HCT116 (cell line): Measurements from ENCODE around the gene RNF214. TPM values are rescaled to one million over a fixed set of nuclear protein-coding genes. Genes with fewer than 3 reads are reported as not detected.

Experiments
- ATAC-seq: fragments of 200-7000 bp; cut with Tn5 transposase; 2 replicates; pipeline ENCODE4 v1.9.1; 2020; ENCODE audit warnings: mild to moderate bottlenecking, moderate library complexity
- BruUV-seq: library from RNA; stranded (reverse); fragments of 400-500 nt; replicated peaks from 2 replicates; lab custom pipeline; 2021; lab: Mats Ljungman, UMichigan
- CTCF ChIA-PET: fragments of 300-600 bp; sonication (Branson Sonifier 250); formaldehyde crosslinking; loops from one replicate; lab custom pipeline; 2021; ENCODE audit warnings: antibody characterized with exemption; lab: Charles Lee
- POLR2A ChIA-PET: fragments of 300-600, 350-600 bp; sonication (Branson Sonifier 250); formaldehyde crosslinking; loops from one replicate; lab custom pipeline; 2021; ENCODE audit warnings: antibody characterized with exemption; lab: Charles Lee
- RAD21 ChIA-PET, 2 experiments: fragments of 300-600 bp; sonication (Branson Sonifier 250); formaldehyde crosslinking; loops; one replicate each; lab custom pipeline; 2023; ENCODE audit warnings: low total read pairs in 2 of 2; ENCODE audit not compliant: uncharacterized antibody in 2 of 2, unreplicated experiment in 2 of 2, low non-redundant PET in 1 of 2; lab: Charles Lee
- DNase-seq: peaks from one replicate; pipeline ENCODE4 v3.0.0-alpha.2; 2010; ENCODE audit warnings: low read depth, low spot score
- H2AFZ ChIP-seq: fragments of 200-600 bp; shearing (Covaris generic), sonication (generic); 2 replicates; pipeline ENCODE4 v1.6.1; 2017; ENCODE audit warnings: low read depth, mixed run types, mixed read lengths, antibody characterized with exemption, low read length; ENCODE audit not compliant: poor library complexity, severe bottlenecking
- H3K27ac ChIP-seq: 2 replicates; pipeline ENCODE4 v1.5.1; 2012; ENCODE audit warnings: low read depth, low read length
- H3K27me3 ChIP-seq: fragments of 200-600 bp; sonication (generic); 2 replicates; pipeline ENCODE4 v1.6.1; 2016; ENCODE audit warnings: mixed run types, low read length, mixed read lengths; ENCODE audit not compliant: insufficient read depth
- H3K36me3 ChIP-seq, 2 experiments: fragments of 200-500 bp in 1 of 2; fragments of 200-600 bp in 1 of 2; sonication (Bioruptor generic) in 1 of 2; sonication (generic) in 1 of 2; 2 replicates each; pipeline versions ENCODE4 v1.5.1 to v1.6.1; 2014 to 2016; ENCODE audit warnings: low read length in 2 of 2, inconsistent platforms in 1 of 2, mixed read lengths in 1 of 2, mixed run types in 1 of 2; ENCODE audit not compliant: insufficient read depth in 2 of 2, control insufficient read depth in 1 of 2
- H3K4me1 ChIP-seq, 2 experiments: fragments of 200-600 bp in 1 of 2; sonication (generic) in 1 of 2; 2 replicates each; pipeline versions ENCODE4 v1.5.1 to v1.6.1; 2012 to 2017; ENCODE audit warnings: low read length in 2 of 2, inconsistent platforms in 1 of 2, mild to moderate bottlenecking in 1 of 2, mixed read lengths in 1 of 2, mixed run types in 1 of 2, moderate library complexity in 1 of 2; ENCODE audit not compliant: insufficient read depth in 2 of 2, control insufficient read depth in 1 of 2
- H3K4me2 ChIP-seq: fragments of 200-600 bp; sonication (generic); 2 replicates; pipeline ENCODE4 v1.6.1; 2017; ENCODE audit warnings: mixed run types, low read length, mixed read lengths
- H3K4me3 ChIP-seq, 2 experiments: fragments of 200-600 bp in 1 of 2; sonication (generic) in 1 of 2; replicated peaks in 1 of 2; 2 replicates each; pipeline ENCODE4 v1.5.1; 2011 to 2016; ENCODE audit warnings: low read length in 2 of 2, control low read depth in 1 of 2, low read depth in 1 of 2, mild to moderate bottlenecking in 1 of 2, mixed read lengths in 1 of 2, mixed run types in 1 of 2
- H3K79me2 ChIP-seq: fragments of 200-600 bp; sonication (generic); 2 replicates; pipeline ENCODE4 v1.6.1; 2017; ENCODE audit warnings: mild to moderate bottlenecking, mixed run types, low read length, moderate library complexity, mixed read lengths; ENCODE audit not compliant: insufficient read depth
- H3K9ac ChIP-seq: fragments of 200-600 bp; sonication (generic); 2 replicates; pipeline ENCODE4 v1.6.1; 2016; ENCODE audit warnings: low read length, mixed read lengths
- H3K9me2 ChIP-seq: fragments of 200-600 bp; sonication (generic), shearing (Covaris generic); 2 replicates; pipeline ENCODE4 v1.6.1; 2017; ENCODE audit warnings: mixed run types, mild to moderate bottlenecking, moderate library complexity; ENCODE audit not compliant: insufficient read depth
- H3K9me3 ChIP-seq, 2 experiments: fragments of 200-500 bp in 1 of 2; fragments of 200-600 bp in 1 of 2; sonication (Bioruptor generic) in 1 of 2; sonication (generic) in 1 of 2; 2 replicates each; pipeline ENCODE4 v1.6.1; 2014 to 2017; ENCODE audit warnings: low read length in 2 of 2, mixed read lengths in 2 of 2, inconsistent platforms in 1 of 2, low read depth in 1 of 2, mild to moderate bottlenecking in 1 of 2, mixed run types in 1 of 2, moderate library complexity in 1 of 2; ENCODE audit not compliant: control insufficient read depth in 1 of 2, insufficient read depth in 1 of 2
- H4K20me1 ChIP-seq: fragments of 200-600 bp; sonication (generic), shearing (Covaris generic); 2 replicates; pipeline ENCODE4 v1.6.1; 2017; ENCODE audit warnings: mixed run types, mild to moderate bottlenecking, moderate library complexity; ENCODE audit not compliant: insufficient read depth
- EGR1 ChIP-seq: IDR thresholded peaks from 2 replicates; pipeline ENCODE4 v1.6.1; 2012; ENCODE audit warnings: low read depth
- EZH2 ChIP-seq: fragments of 200-600 bp; sonication (generic); IDR thresholded peaks from 2 replicates; pipeline ENCODE4 v1.6.1; 2017; ENCODE audit warnings: antibody characterized with exemption, mixed run types
- EZH2phosphoT487 ChIP-seq: fragments of 200-600 bp; IDR thresholded peaks from 2 replicates; pipeline ENCODE4 v1.6.1; 2018; ENCODE audit warnings: antibody characterized with exemption, borderline replicate concordance
- FOSL1 ChIP-seq: IDR thresholded peaks from 2 replicates; pipeline ENCODE4 v1.6.1; 2012; ENCODE audit warnings: low read depth
- POLR2A ChIP-seq: IDR thresholded peaks from 2 replicates; pipeline ENCODE4 v1.7.0; 2011; ENCODE audit warnings: borderline replicate concordance; ENCODE audit not compliant: insufficient read depth, insufficient read length; ENCODE audit errors: extremely low read depth
- POLR2AphosphoS5 ChIP-seq: IDR thresholded peaks from 2 replicates; pipeline ENCODE4 v1.6.1; 2011; ENCODE audit warnings: mild to moderate bottlenecking, low read depth, low read length, moderate library complexity
- RAD21 ChIP-seq: IDR thresholded peaks from 2 replicates; pipeline ENCODE4 v1.6.1; 2012; ENCODE audit warnings: low read depth, mild to moderate bottlenecking
- SIN3A ChIP-seq: IDR thresholded peaks from 2 replicates; pipeline ENCODE4 v1.6.1; 2012; ENCODE audit warnings: low read depth
- TCF7L2 ChIP-seq: IDR thresholded peaks from 2 replicates; pipeline ENCODE4 v1.7.0; 2011; ENCODE audit warnings: borderline replicate concordance, inconsistent platforms; ENCODE audit not compliant: insufficient read depth, insufficient read length; ENCODE audit errors: extremely low read depth
- ZFX ChIP-seq: fragments of 450-650 bp; IDR thresholded peaks from 2 replicates; pipeline ENCODE4 v1.6.1; 2017
- intact Hi-C: fragments of 100-400 bp; cut with micrococcal nuclease; formaldehyde crosslinking; loops from 2 replicates; pipeline ENCODE4 v1.10.0; 2022
- total RNA-seq: library from RNA; stranded (reverse); gene quantifications from one replicate; pipeline ENCODE4 v1.2.1, GENCODE V29; 2021; ENCODE audit not compliant: unreplicated experiment
- TF ChIP-seq, protein P1 (sequence below): IDR thresholded peaks from 2 replicates; pipeline ENCODE4 v1.6.1; 2012; ENCODE audit warnings: low read depth

The RNF214 gene
- total RNA-seq, 1 experiment from 2014 or later: 29.3 TPM

DNA sequence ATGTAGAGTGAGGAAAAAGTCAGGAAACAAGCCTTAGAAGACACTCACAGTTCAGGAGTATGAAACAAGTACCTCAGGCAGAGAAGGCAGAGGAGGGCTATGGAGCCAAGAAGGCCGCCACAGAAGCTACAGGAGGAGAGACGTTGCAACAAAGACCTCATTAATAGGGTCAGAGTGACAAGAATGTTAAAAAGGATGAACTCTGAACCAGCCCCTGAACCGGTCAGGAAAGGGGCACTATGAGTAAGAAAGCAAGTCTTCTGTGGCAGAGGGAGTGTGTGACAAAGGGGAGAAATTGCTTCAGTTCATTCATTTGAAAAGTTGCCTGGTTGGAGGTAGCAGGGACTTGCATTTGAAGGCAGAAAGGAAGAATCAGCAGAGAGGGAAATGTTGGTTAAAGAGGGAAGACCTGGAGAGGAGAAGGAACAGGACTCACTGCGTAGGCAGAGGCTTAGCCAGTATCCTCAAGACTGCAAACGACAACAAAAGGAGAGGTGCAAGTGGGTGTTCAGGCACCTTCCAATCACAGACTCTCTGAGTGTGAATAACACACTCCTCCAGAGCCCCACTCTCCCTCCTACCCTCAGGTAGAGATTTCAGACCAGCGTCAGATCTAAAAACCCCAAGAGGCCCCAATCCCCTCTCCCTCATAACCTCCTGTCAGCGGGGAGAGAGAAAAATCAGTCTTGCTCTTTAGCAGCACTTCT is 17.9 kb upstream of the RNF214 start:
- BruUV-seq: no TSS peak
- ChIA-PET RAD21 (no interaction called here), POLR2A (no interaction called here), CTCF (interaction anchor here (1.0 kb wide), 1 partner anchor 12 kb away, joined by 4 read pairs; no protein-coding TSS in a partner anchor)
- DNase-seq (no peak), ATAC-seq (no peak)
- intact Hi-C loops: no loop called here
- Histone ChIP-seq H3K9me3 (no peaks in the 10 kb centered on the region), H3K4me2 (no peak overlapping the region), H4K20me1 (no peaks in the 10 kb centered on the region), H3K79me2 (no peaks in the 10 kb centered on the region), H3K9ac (no peak overlapping the region), H3K9me2 (no peaks in the 10 kb centered on the region), H3K4me1 (no peaks in the 10 kb centered on the region), H3K27ac (no peak overlapping the region), H3K4me3 (no peak overlapping the region), H3K27me3 (no peaks in the 10 kb centered on the region), H2AFZ (no peak overlapping the region), H3K36me3 (peaks cover 16 to 19% of the 10 kb centered on the region in 2 experiments; a peak in 3 of 4 replicates)
- TF ChIP-seq POLR2A: no peak
- no peak for TF ChIP-seq TCF7L2
- no peak for TF ChIP-seq EZH2phosphoT487
- TF ChIP-seq FOSL1: no peak
- no peak for TF ChIP-seq POLR2AphosphoS5
- no peak for TF ChIP-seq RAD21
- TF ChIP-seq, protein P1, sequence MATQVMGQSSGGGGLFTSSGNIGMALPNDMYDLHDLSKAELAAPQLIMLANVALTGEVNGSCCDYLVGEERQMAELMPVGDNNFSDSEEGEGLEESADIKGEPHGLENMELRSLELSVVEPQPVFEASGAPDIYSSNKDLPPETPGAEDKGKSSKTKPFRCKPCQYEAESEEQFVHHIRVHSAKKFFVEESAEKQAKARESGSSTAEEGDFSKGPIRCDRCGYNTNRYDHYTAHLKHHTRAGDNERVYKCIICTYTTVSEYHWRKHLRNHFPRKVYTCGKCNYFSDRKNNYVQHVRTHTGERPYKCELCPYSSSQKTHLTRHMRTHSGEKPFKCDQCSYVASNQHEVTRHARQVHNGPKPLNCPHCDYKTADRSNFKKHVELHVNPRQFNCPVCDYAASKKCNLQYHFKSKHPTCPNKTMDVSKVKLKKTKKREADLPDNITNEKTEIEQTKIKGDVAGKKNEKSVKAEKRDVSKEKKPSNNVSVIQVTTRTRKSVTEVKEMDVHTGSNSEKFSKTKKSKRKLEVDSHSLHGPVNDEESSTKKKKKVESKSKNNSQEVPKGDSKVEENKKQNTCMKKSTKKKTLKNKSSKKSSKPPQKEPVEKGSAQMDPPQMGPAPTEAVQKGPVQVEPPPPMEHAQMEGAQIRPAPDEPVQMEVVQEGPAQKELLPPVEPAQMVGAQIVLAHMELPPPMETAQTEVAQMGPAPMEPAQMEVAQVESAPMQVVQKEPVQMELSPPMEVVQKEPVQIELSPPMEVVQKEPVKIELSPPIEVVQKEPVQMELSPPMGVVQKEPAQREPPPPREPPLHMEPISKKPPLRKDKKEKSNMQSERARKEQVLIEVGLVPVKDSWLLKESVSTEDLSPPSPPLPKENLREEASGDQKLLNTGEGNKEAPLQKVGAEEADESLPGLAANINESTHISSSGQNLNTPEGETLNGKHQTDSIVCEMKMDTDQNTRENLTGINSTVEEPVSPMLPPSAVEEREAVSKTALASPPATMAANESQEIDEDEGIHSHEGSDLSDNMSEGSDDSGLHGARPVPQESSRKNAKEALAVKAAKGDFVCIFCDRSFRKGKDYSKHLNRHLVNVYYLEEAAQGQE: no peak
- TF ChIP-seq EGR1: no peak
- no peak for TF ChIP-seq ZFX
- no peak for TF ChIP-seq SIN3A
- no peak for TF ChIP-seq EZH2
